ENCODE measurements around the gene PDZK1IP1. TPM values are rescaled to one million over a fixed set of nuclear protein-coding genes. Genes with fewer than 3 reads are reported as not detected.

The PDZK1IP1 gene
- total and polyA plus RNA-seq, 8 donors: 0.88 to 54.0 (median 1.3) TPM

- H3K27ac ChIP-seq: no peak overlapping the region
- intact Hi-C loops (cut with DNase I): loop anchor here in 1 of 2 donors (10.0 kb wide), 1 partner anchor 248 kb away; the partner anchor contains the start of gene FOXD2
Observed at GRCh38 chr1:47186267-47187185, 3.3 kb downstream of the PDZK1IP1 start.

GRCh38 chr1:47184822-47185677, 4.8 kb downstream of the PDZK1IP1 start:
- intact Hi-C loops (cut with DNase I): loop anchor here in 1 of 2 donors (10.0 kb wide), 1 partner anchor 250 kb away; the partner anchor contains the start of gene FOXD2
- peaks cover 0 to 4% of the 10 kb centered on the region in 2 donors for H3K4me1 ChIP-seq
- DNase-seq (no peak), ATAC-seq (no peak)
- no peak overlapping the region for H3K4me3 ChIP-seq
- TF ChIP-seq CTCF (IDR thresholded peaks at IDR 0.05): no peak
- H3K36me3 ChIP-seq: no peaks in the 10 kb centered on the region
- H3K9me3 ChIP-seq: no peaks in the 10 kb centered on the region
- peaks cover 0 to 11% of the 10 kb centered on the region in 2 donors for H3K27me3 ChIP-seq
- H3K27ac ChIP-seq: no peak overlapping the region

More at GRCh38 chr1:47186267-47187185, 3.3 kb downstream of the PDZK1IP1 start:
- H3K4me3 ChIP-seq: no peak overlapping the region
- no peaks in the 10 kb centered on the region for H3K9me3 ChIP-seq
- H3K27me3 ChIP-seq: peaks cover 0 to 3% of the 10 kb centered on the region in 2 donors
- H3K4me1 ChIP-seq: peaks cover 0 to 10% of the 10 kb centered on the region in 2 donors
- no peak for TF ChIP-seq CTCF (IDR thresholded peaks at IDR 0.05)
- ATAC-seq (no peak), DNase-seq (no peak)
- no peaks in the 10 kb centered on the region for H3K36me3 ChIP-seq

- H3K27ac ChIP-seq: no peak overlapping the region
- TF ChIP-seq CTCF (IDR thresholded peaks at IDR 0.05): no peak
- no peaks in the 10 kb centered on the region for H3K36me3 ChIP-seq
- intact Hi-C loops (cut with DNase I): loop anchor here in 1 of 2 donors (10.0 kb wide), 1 partner anchor 251 kb away; the partner anchor contains the start of gene FOXD2
- H3K4me3 ChIP-seq: no peak overlapping the region
- peaks cover 0 to 11% of the 10 kb centered on the region in 2 donors for H3K4me1 ChIP-seq
- peaks cover 0 to 15% of the 10 kb centered on the region in 2 donors for H3K27me3 ChIP-seq
- DNase-seq: no peak
- no peaks in the 10 kb centered on the region for H3K9me3 ChIP-seq
- no peak for ATAC-seq
Observed at GRCh38 chr1:47184090-47184821, 5.6 kb downstream of the PDZK1IP1 start.

- Histone ChIP-seq H3K9me3 (no peaks in the 10 kb centered on the region), H3K27ac (no peak overlapping the region), H3K36me3 (no peaks in the 10 kb centered on the region), H3K27me3 (peaks cover 0 to 15% of the 10 kb centered on the region in 2 donors), H3K4me1 (peaks cover 0 to 13% of the 10 kb centered on the region in 2 donors), H3K4me3 (no peak overlapping the region)
- intact Hi-C loops (cut with DNase I): loop anchor here in 1 of 2 donors (10.0 kb wide), 1 partner anchor 251 kb away; the partner anchor contains the start of gene FOXD2
- DNase-seq (no peak), ATAC-seq (no peak)
- no peak for TF ChIP-seq CTCF (IDR thresholded peaks at IDR 0.05)
Observed at GRCh38 chr1:47183308-47184089, 6.3 kb downstream of the PDZK1IP1 start.
